ENCODE results near the gene SUN5. TPM values are rescaled to one million over a fixed set of nuclear protein-coding genes. Genes with fewer than 3 reads are reported as not detected.

SUN5 gene
- total and polyA plus RNA-seq, 2 of the 8 experiments (the other 6 are each of a cell fraction or from before 2014, with no cell fraction given): not detected

DNA sequence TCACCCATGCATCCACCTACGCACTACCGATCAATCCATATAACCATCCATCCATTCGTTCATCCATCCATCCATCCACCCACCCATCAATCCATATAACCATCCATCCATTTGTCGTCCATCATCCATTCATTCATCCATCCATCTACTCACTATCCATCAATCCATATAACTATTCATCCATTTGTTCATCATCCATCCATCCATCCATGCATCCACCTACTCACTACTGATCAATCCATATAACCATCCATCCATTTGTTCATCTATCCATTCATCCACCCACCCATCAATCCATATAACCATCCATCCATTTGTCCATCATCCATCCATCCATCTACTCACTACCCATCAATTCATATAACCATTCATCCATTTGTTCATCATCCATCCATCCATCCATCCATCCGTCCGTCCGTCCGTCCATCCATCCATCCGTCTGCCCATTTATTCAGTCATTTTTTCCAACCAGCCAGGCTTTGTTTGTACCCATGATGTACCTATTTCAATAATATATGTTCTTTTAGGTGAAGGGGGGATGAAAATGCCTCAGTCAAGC is 21.2 kb upstream of the SUN5 start:
- H2AFZ ChIP-seq (ENCODE audit: low read length): no peak overlapping the region
- no peak overlapping the region for H3K4me2 ChIP-seq (ENCODE audit: insufficient read depth in 1 of 2, low read depth in 2 of 2, low read length in 2 of 2)
- DNase-seq (ENCODE audit: low read depth in 1 of 2, low spot score in 2 of 2) (no peak), FAIRE-seq (no peak)
- no peak overlapping the region for H2BK20ac ChIP-seq (ENCODE audit: low read length)
- no peak overlapping the region for H3K23ac ChIP-seq (ENCODE audit: insufficient read length)
- H3K36me3 ChIP-seq (ENCODE audit: control insufficient read depth in 2 of 4, insufficient read depth in 4 of 4, low read length in 3 of 4): no peaks in the 10 kb centered on the region
- TF ChIP-seq SP2 (IDR thresholded peaks at IDR 0.05; ENCODE audit: low read length) (no peak), GABPA (IDR thresholded peaks at IDR 0.05; ENCODE audit: borderline replicate concordance, insufficient read depth, low read length) (no peak), BACH1 (IDR thresholded peaks at IDR 0.05; ENCODE audit: low read length) (no peak), CTCF (IDR thresholded peaks at IDR 0.05; ENCODE audit: control extremely low read depth in 1 of 3, insufficient read depth in 1 of 3, low read depth in 1 of 3, low read length in 3 of 3) (no peak), CHD2 (IDR thresholded peaks at IDR 0.05; ENCODE audit: low read length) (no peak)
- no peak overlapping the region for H2AK5ac ChIP-seq (ENCODE audit: low read depth, low read length)
- H3K9ac ChIP-seq (replicated peaks in 1 of 4; ENCODE audit: extremely low read depth in 1 of 4, low read depth in 3 of 4, low read length in 3 of 4): no peak overlapping the region
- CTCF ChIA-PET (ENCODE audit: partially characterized antibody): interaction anchor here (0.7 to 1.0 kb wide), 3 partner anchors 20 to 71 kb away, joined by 3 read pairs; no protein-coding TSS in a partner anchor
- 70 to 86% methylated on average over 3 to 9 of the region's 9 CpGs for WGBS, 2 experiments (ENCODE audit: extremely low coverage in 1 of 2, insufficient coverage in 1 of 2, insufficient read length in 1 of 2, insufficient replicate concordance in 2 of 2, low coverage in 1 of 2, low lambda C conversion rate in 2 of 2, missing lambda C conversion rate in 1 of 2)
- H3K27ac ChIP-seq (ENCODE audit: low read depth, low read length): no peak overlapping the region
- peak overlapping the region; percentile 88 for H3K56ac ChIP-seq (replicated peaks; ENCODE audit: insufficient read length, low read depth, low read length)
- H4K20me1 ChIP-seq (replicated peaks in 1 of 2; ENCODE audit: control insufficient read depth in 1 of 2, insufficient read depth in 2 of 2, low read length in 2 of 2): peaks cover 0 to 5% of the 10 kb centered on the region in 2 experiments
- H4K8ac ChIP-seq (ENCODE audit: extremely low read depth, insufficient read depth, low read length): no peak overlapping the region
- POLR2A ChIA-PET (ENCODE audit: partially characterized antibody): interaction anchor here (0.6 kb wide), 1 partner anchor 640 kb away, joined by 5 read pairs; no protein-coding TSS in a partner anchor
- H3K9me3 ChIP-seq (ENCODE audit: insufficient read depth in 2 of 2, low read depth in 1 of 2, low read length in 1 of 2): no peaks in the 10 kb centered on the region
- H3K79me1 ChIP-seq (ENCODE audit: low read depth, low read length): no peaks in the 10 kb centered on the region
- no peak overlapping the region for H2BK120ac ChIP-seq (replicated peaks; ENCODE audit: low read depth, low read length)
- no peak overlapping the region for H2BK12ac ChIP-seq (ENCODE audit: low read depth, low read length)
- H3K18ac ChIP-seq (ENCODE audit: extremely low read depth, low read length): no peak overlapping the region
- H3K4me3 ChIP-seq (ENCODE audit: extremely low read depth in 1 of 4, insufficient read depth in 2 of 4, low read depth in 3 of 4, low read length in 4 of 4): no peak overlapping the region
- no peak overlapping the region for H4K5ac ChIP-seq (ENCODE audit: insufficient read length, low read depth, low read length)
- peaks cover 8% of the 10 kb centered on the region; the same call in 1 of the 2 replicates for H3K23me2 ChIP-seq (ENCODE audit: low read depth, low read length)
- H3K27me3 ChIP-seq (replicated peaks in 1 of 4; ENCODE audit: control insufficient read depth in 3 of 4, extremely low read depth in 1 of 4, insufficient read depth in 3 of 4, low read length in 3 of 4): no peaks in the 10 kb centered on the region
- no peak overlapping the region for H3K14ac ChIP-seq (ENCODE audit: insufficient read length)
- H3K79me2 ChIP-seq (ENCODE audit: control insufficient read depth in 1 of 2, insufficient read depth in 2 of 2, low read length in 2 of 2): no peaks in the 10 kb centered on the region
- no peak overlapping the region for H4K91ac ChIP-seq (replicated peaks; ENCODE audit: insufficient read length, low read length)
- no peak overlapping the region for H2BK5ac ChIP-seq (ENCODE audit: low read depth, low read length)
- no peak overlapping the region for H2BK15ac ChIP-seq (ENCODE audit: low read length)
- H3K4me1 ChIP-seq (replicated peaks in 1 of 4; ENCODE audit: control insufficient read depth in 3 of 4, insufficient read depth in 4 of 4, low read length in 3 of 4): no peaks in the 10 kb centered on the region
- no peak overlapping the region for H3K4ac ChIP-seq (replicated peaks; ENCODE audit: insufficient read length, low read depth, low read length)
